Measurements from ENCODE around the gene NUP155. TPM values are rescaled to one million over a fixed set of nuclear protein-coding genes. Genes with fewer than 3 reads are reported as not detected.
"Not testable (repeated sequence)": the region's sequence is repeated elsewhere in the genome, so short reads cannot be mapped to it uniquely, and the experiment has no call there.

NUP155 gene
- total and polyA plus RNA-seq, 2 experiments from 2014 or later = 10.8 to 23.9 TPM

- Histone ChIP-seq H3K4me3 (no peak overlapping the region), H3K27me3 (replicated peaks; ENCODE audit: insufficient read depth) (no peaks in the 10 kb centered on the region), H2AFZ (no peak overlapping the region), H3K4me2 (ENCODE audit: unreplicated experiment) (no peak overlapping the region), H3K9ac (no peak overlapping the region), H3F3A (ENCODE audit: insufficient read depth) (no peaks in the 10 kb centered on the region), H3K27ac (no peak overlapping the region), H3K4me1 (ENCODE audit: insufficient read depth) (no peaks in the 10 kb centered on the region), H4K20me1 (ENCODE audit: insufficient read depth) (no peaks in the 10 kb centered on the region), H3K9me2 (ENCODE audit: insufficient read depth) (no peaks in the 10 kb centered on the region), H3K36me3 (ENCODE audit: low read depth) (peaks cover 65% of the 10 kb centered on the region), H3K9me3 (ENCODE audit: low read depth) (no peaks in the 10 kb centered on the region), H3K79me2 (ENCODE audit: insufficient read depth) (no peaks in the 10 kb centered on the region)
- TF ChIP-seq EZH2 (IDR thresholded peaks at IDR 0.05; ENCODE audit: insufficient read depth, poor library complexity, severe bottlenecking) = no peak
- TF ChIP-seq EZH2phosphoT487 (IDR thresholded peaks at IDR 0.05; ENCODE audit: insufficient read depth, low read depth) = no peak
- in situ Hi-C loops (cut with MboI) = no loop called here
- DNase-seq = no peak
- WGBS, 2 experiments (ENCODE audit: low coverage in 1 of 2, low lambda C conversion rate in 2 of 2, missing lambda C conversion rate in 2 of 2) = 97 to 100% methylated on average over 1 of the region's 1 CpG
Measured at GRCh38 chr5:37310360-37310759, 60.5 kb downstream of the NUP155 start.

DNA sequence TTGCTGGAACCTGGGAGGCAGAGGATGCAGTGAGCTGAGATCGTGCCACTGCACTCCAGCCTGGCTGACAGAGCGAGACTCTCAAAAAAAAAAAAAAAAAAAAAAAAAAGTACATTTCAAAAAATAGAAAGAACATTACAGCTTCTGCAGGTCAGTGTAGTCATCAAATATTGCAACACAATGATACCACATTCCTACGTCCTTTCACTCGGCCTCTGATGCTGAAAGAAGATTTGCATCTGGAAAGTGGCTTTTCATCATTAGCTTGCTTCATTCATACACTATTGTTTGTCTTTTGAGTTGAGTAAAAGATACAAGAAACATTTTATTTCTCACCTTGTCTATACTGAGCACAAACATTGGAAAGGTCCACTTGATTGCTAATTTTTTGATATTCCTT is 62.1 kb downstream of the NUP155 start:
- H3K4me2 ChIP-seq (ENCODE audit: unreplicated experiment) = no peak overlapping the region
- H3K27ac ChIP-seq = no peak overlapping the region
- no peaks in the 10 kb centered on the region for H3K9me3 ChIP-seq (ENCODE audit: low read depth)
- H3K27me3 ChIP-seq (replicated peaks; ENCODE audit: insufficient read depth) = no peaks in the 10 kb centered on the region
- peak; percentile 36 for DNase-seq
- H3K79me2 ChIP-seq (ENCODE audit: insufficient read depth) = no peaks in the 10 kb centered on the region
- H3K9ac ChIP-seq = no peak overlapping the region
- H4K20me1 ChIP-seq (ENCODE audit: insufficient read depth) = no peaks in the 10 kb centered on the region
- H3K36me3 ChIP-seq (ENCODE audit: low read depth) = peaks cover 71% of the 10 kb centered on the region
- TF ChIP-seq EZH2 (IDR thresholded peaks at IDR 0.05; ENCODE audit: insufficient read depth, poor library complexity, severe bottlenecking) (no peak), EZH2phosphoT487 (IDR thresholded peaks at IDR 0.05; ENCODE audit: insufficient read depth, low read depth) (no peak)
- in situ Hi-C loops (cut with MboI) = no loop called here
- no peaks in the 10 kb centered on the region for H3K9me2 ChIP-seq (ENCODE audit: insufficient read depth)
- H3K4me1 ChIP-seq (ENCODE audit: insufficient read depth) = no peaks in the 10 kb centered on the region
- no peaks in the 10 kb centered on the region for H3F3A ChIP-seq (ENCODE audit: insufficient read depth)
- no peak overlapping the region for H2AFZ ChIP-seq
- H3K4me3 ChIP-seq = no peak overlapping the region
- WGBS, 2 experiments (ENCODE audit: low coverage in 1 of 2, low lambda C conversion rate in 2 of 2, missing lambda C conversion rate in 2 of 2) = 88 to 91% methylated on average over 3 to 4 of the region's 4 CpGs

DNA sequence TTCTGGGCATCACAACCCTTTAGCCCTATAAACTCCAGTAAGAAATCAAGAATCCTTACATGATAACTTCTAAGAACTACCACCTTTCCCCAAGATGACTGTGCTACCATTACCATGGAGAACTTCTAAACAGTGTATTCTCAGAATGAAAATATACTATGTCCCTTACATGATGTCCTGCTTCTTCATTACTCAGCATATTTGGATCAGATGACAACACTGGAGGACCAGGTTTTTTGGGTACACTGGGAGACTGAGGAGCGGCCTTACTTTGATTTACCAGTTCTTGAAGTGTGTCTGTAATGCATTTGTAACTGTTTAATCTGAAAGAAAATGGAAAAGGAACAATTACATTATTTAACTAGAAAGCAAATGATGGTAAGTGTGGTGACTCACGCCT is 66.0 kb downstream of the NUP155 start:
- DNase-seq = no peak
- H3K9me2 ChIP-seq (ENCODE audit: insufficient read depth) = no peaks in the 10 kb centered on the region
- peaks cover 70% of the 10 kb centered on the region for H3K36me3 ChIP-seq (ENCODE audit: low read depth)
- H4K20me1 ChIP-seq (ENCODE audit: insufficient read depth) = no peaks in the 10 kb centered on the region
- in situ Hi-C loops (cut with MboI) = no loop called here
- no peak overlapping the region for H3K27ac ChIP-seq
- H3K9ac ChIP-seq = no peak overlapping the region
- H3K79me2 ChIP-seq (ENCODE audit: insufficient read depth) = no peaks in the 10 kb centered on the region
- TF ChIP-seq EZH2 (IDR thresholded peaks at IDR 0.05; ENCODE audit: insufficient read depth, poor library complexity, severe bottlenecking) (no peak), EZH2phosphoT487 (IDR thresholded peaks at IDR 0.05; ENCODE audit: insufficient read depth, low read depth) (no peak)
- no peaks in the 10 kb centered on the region for H3K27me3 ChIP-seq (replicated peaks; ENCODE audit: insufficient read depth)
- WGBS, 2 experiments (ENCODE audit: low coverage in 1 of 2, low lambda C conversion rate in 2 of 2, missing lambda C conversion rate in 2 of 2) = 97 to 99% methylated on average over 2 of the region's 2 CpGs
- no peaks in the 10 kb centered on the region for H3K9me3 ChIP-seq (ENCODE audit: low read depth)
- no peak overlapping the region for H3K4me3 ChIP-seq
- H3K4me1 ChIP-seq (ENCODE audit: insufficient read depth) = no peaks in the 10 kb centered on the region
- H3F3A ChIP-seq (ENCODE audit: insufficient read depth) = no peaks in the 10 kb centered on the region
- no peak overlapping the region for H3K4me2 ChIP-seq (ENCODE audit: unreplicated experiment)
- H2AFZ ChIP-seq = no peak overlapping the region

- H3K79me2 ChIP-seq (ENCODE audit: insufficient read depth); H3K9me3 ChIP-seq (ENCODE audit: low read depth); H3K9me2 ChIP-seq (ENCODE audit: insufficient read depth); H3K9ac ChIP-seq; H3K27me3 ChIP-seq (replicated peaks; ENCODE audit: insufficient read depth); H2AFZ ChIP-seq; H3K4me2 ChIP-seq (ENCODE audit: unreplicated experiment); H3K4me1 ChIP-seq (ENCODE audit: insufficient read depth); H3K27ac ChIP-seq; H3F3A ChIP-seq (ENCODE audit: insufficient read depth); H4K20me1 ChIP-seq (ENCODE audit: insufficient read depth); DNase-seq; H3K4me3 ChIP-seq; in situ Hi-C loops (cut with MboI): not testable (repeated sequence)
- 96 to 97% methylated on average over 6 to 7 of the region's 7 CpGs for WGBS, 2 experiments (ENCODE audit: low coverage in 1 of 2, low lambda C conversion rate in 2 of 2, missing lambda C conversion rate in 2 of 2)
- H3K36me3 ChIP-seq (ENCODE audit: low read depth) = peaks cover 40% of the 10 kb centered on the region
Measured at GRCh38 chr5:37296313-37296712, 74.6 kb downstream of the NUP155 start.

GRCh38 chr5:37283214-37283820 is 87.6 kb downstream of the NUP155 start:
- H3K36me3 ChIP-seq (ENCODE audit: low read depth) = no peaks in the 10 kb centered on the region
- H3K9me3 ChIP-seq (ENCODE audit: low read depth) = no peaks in the 10 kb centered on the region
- in situ Hi-C loops (cut with MboI) = no loop called here
- no peak for DNase-seq
- no peak overlapping the region for H3K4me3 ChIP-seq
- no peak overlapping the region for H3K9ac ChIP-seq
- H4K20me1 ChIP-seq (ENCODE audit: insufficient read depth) = no peaks in the 10 kb centered on the region
- no peaks in the 10 kb centered on the region for H3K79me2 ChIP-seq (ENCODE audit: insufficient read depth)
- no peaks in the 10 kb centered on the region for H3K27me3 ChIP-seq (replicated peaks; ENCODE audit: insufficient read depth)
- no peak overlapping the region for H2AFZ ChIP-seq
- 83 to 88% methylated on average over 5 of the region's 5 CpGs for WGBS, 2 experiments (ENCODE audit: low coverage in 1 of 2, low lambda C conversion rate in 2 of 2, missing lambda C conversion rate in 2 of 2)
- H3K27ac ChIP-seq = no peak overlapping the region
- TF ChIP-seq EZH2phosphoT487 (IDR thresholded peaks at IDR 0.05; ENCODE audit: insufficient read depth, low read depth) (no peak), EZH2 (IDR thresholded peaks at IDR 0.05; ENCODE audit: insufficient read depth, poor library complexity, severe bottlenecking) (no peak)
- no peaks in the 10 kb centered on the region for H3K9me2 ChIP-seq (ENCODE audit: insufficient read depth)
- H3F3A ChIP-seq (ENCODE audit: insufficient read depth) = no peaks in the 10 kb centered on the region
- no peaks in the 10 kb centered on the region for H3K4me1 ChIP-seq (ENCODE audit: insufficient read depth)
- no peak overlapping the region for H3K4me2 ChIP-seq (ENCODE audit: unreplicated experiment)
